B cell (primary cell): ENCODE results near the gene RASGRP2. TPM values are rescaled to one million over a fixed set of nuclear protein-coding genes. Genes with fewer than 3 reads are reported as not detected.
A peak's percentile ranks its signal among the peaks of the same experiment; 100 is the strongest.

ENCODE experiments used
- ATAC-seq: fragments of 200-7000 bp; cut with Tn5 transposase; one replicate; pipeline ENCODE4 v1.10.0; 2021; ENCODE audit warnings: low read depth, mild to moderate bottlenecking, moderate number of reproducible peaks, moderate library complexity
- CTCF ChIA-PET: fragments of 350-600 bp; sonication (Branson Sonifier 250); formaldehyde crosslinking; loops from one replicate; lab custom pipeline; 2021; ENCODE audit warnings: antibody characterized with exemption, inconsistent platforms; lab: Charles Lee
- POLR2A ChIA-PET: fragments of 350-600 bp; sonication (Branson Sonifier 250); formaldehyde crosslinking; loops from one replicate; lab custom pipeline; 2021; ENCODE audit warnings: antibody characterized with exemption; lab: Charles Lee
- DNase-seq: peaks from one replicate; pipeline ENCODE4 v3.0.0; 2013
- H2AFZ ChIP-seq: 2 replicates; pipeline ENCODE4 v1.6.1; 2012; ENCODE audit warnings: mild to moderate bottlenecking, low read depth, low read length; ENCODE audit not compliant: insufficient read depth, poor library complexity, severe bottlenecking
- H3K27ac ChIP-seq, 2 donors: 1 replicate in 1 of 2; 2 replicates in 1 of 2; pipeline ENCODE4 v1.5.1; 2012 to 2013; ENCODE audit warnings: low read length in 2 of 2, mild to moderate bottlenecking in 2 of 2, moderate library complexity in 1 of 2
- H3K27me3 ChIP-seq, 4 experiments: fragments of 200-600 bp in 1 of 4; sonication (generic) in 1 of 4; replicated peaks in 1 of 4; 1 replicate in 2 of 4; 2 replicates in 2 of 4; pipeline versions ENCODE4 v1.6.1 to v1.7.0; 2013 to 2016; ENCODE audit warnings: low read length in 3 of 4, mild to moderate bottlenecking in 2 of 4, mixed read lengths in 1 of 4, moderate library complexity in 1 of 4; ENCODE audit not compliant: insufficient read depth in 4 of 4, control insufficient read depth in 3 of 4; ENCODE audit errors: control extremely low read depth in 1 of 4
- H3K36me3 ChIP-seq, 2 experiments: replicated peaks in 1 of 2; 1 replicate in 1 of 2; 2 replicates in 1 of 2; pipeline versions ENCODE4 v1.6.1 to v1.7.1; 2013; ENCODE audit warnings: low read length in 1 of 2; ENCODE audit not compliant: insufficient read depth in 2 of 2, control insufficient read depth in 1 of 2; ENCODE audit errors: control extremely low read depth in 1 of 2, extremely low read depth in 1 of 2
- H3K4me1 ChIP-seq, 2 donors: fragments of 200-600 bp in 1 of 2; sonication (generic) in 1 of 2; 1 replicate in 1 of 2; 2 replicates in 1 of 2; pipeline versions ENCODE4 v1.5.1 to v1.6.1; 2013 to 2017; ENCODE audit warnings: low read length in 2 of 2; ENCODE audit not compliant: control insufficient read depth in 2 of 2, insufficient read depth in 2 of 2
- H3K4me2 ChIP-seq: replicated peaks from 2 replicates; pipeline ENCODE3; 2012; ENCODE audit warnings: mild to moderate bottlenecking, low read depth, low read length; ENCODE audit not compliant: poor library complexity, severe bottlenecking
- H3K4me3 ChIP-seq, 5 experiments: fragments of 200-600 bp in 1 of 5; sonication (generic) in 1 of 5; 1 replicate in 3 of 5; 2 replicates in 2 of 5; pipeline versions ENCODE4 v1.5.1 to v1.7.0; 2011 to 2016; ENCODE audit warnings: low read length in 4 of 5, mild to moderate bottlenecking in 4 of 5, low read depth in 2 of 5, control low read depth in 1 of 5, moderate library complexity in 1 of 5; ENCODE audit not compliant: insufficient read depth in 1 of 5; ENCODE audit errors: control extremely low read depth in 1 of 5, extremely low read depth in 1 of 5
- H3K79me2 ChIP-seq: fragments of 200-600 bp; sonication (generic); one replicate; pipeline ENCODE4 v1.6.0; 2016; ENCODE audit warnings: low read length; ENCODE audit not compliant: control insufficient read depth, insufficient read depth
- H3K9ac ChIP-seq: fragments of 200-600 bp; sonication (generic); 2 replicates; pipeline ENCODE4 v1.6.1; 2017; ENCODE audit warnings: mild to moderate bottlenecking, low read length, moderate library complexity
- H3K9me3 ChIP-seq, 3 donors: one replicate each; pipeline versions ENCODE4 v1.6.1 to v1.7.1; 2013; ENCODE audit warnings: low read length in 2 of 3; ENCODE audit not compliant: control insufficient read depth in 2 of 3, insufficient read depth in 1 of 3; ENCODE audit errors: control extremely low read depth in 1 of 3
- H4K20me1 ChIP-seq: 2 replicates; pipeline ENCODE4 v1.6.0; 2012; ENCODE audit warnings: mild to moderate bottlenecking, low read length; ENCODE audit not compliant: insufficient read depth, control insufficient read depth, poor library complexity, severe bottlenecking
- H3K27ac Mint-ChIP-seq: one replicate; pipeline ENCODE4 v1.8.0; 2021; ENCODE audit warnings: mixed read lengths
- H3K27me3 Mint-ChIP-seq: one replicate; pipeline ENCODE4 v1.8.0; 2021; ENCODE audit warnings: mixed read lengths
- H3K4me1 Mint-ChIP-seq: one replicate; pipeline ENCODE4 v1.8.0; 2021; ENCODE audit warnings: mixed read lengths
- H3K4me3 Mint-ChIP-seq: one replicate; pipeline ENCODE4 v1.8.0; 2021; ENCODE audit warnings: mixed read lengths
- H3K9me3 Mint-ChIP-seq: one replicate; pipeline ENCODE4 v1.8.0; 2022; ENCODE audit warnings: mixed read lengths; ENCODE audit not compliant: insufficient read depth
- CTCF ChIP-seq: fragments of 200-600 bp; IDR thresholded peaks from one replicate; pipeline ENCODE4 v1.8.0; 2022; ENCODE audit warnings: antibody characterized with exemption, mild to moderate bottlenecking
- EZH2 ChIP-seq: IDR thresholded peaks from 2 replicates; pipeline ENCODE4 v1.6.1; 2012; ENCODE audit warnings: borderline replicate concordance, low read depth, mild to moderate bottlenecking, moderate library complexity, low read length; ENCODE audit not compliant: insufficient read depth, poor library complexity, severe bottlenecking
- WGBS: methylation state at CpG from one replicate; pipeline ENCODE4 v1.1.5; 2013; ENCODE audit warnings: missing lambda C conversion rate; ENCODE audit not compliant: insufficient coverage; 5-methylcytosine and 5-hydroxymethylcytosine counted together
- intact Hi-C: fragments of 100-400 bp; cut with micrococcal nuclease; formaldehyde crosslinking; loops from one replicate; pipeline ENCODE4 v1.10.0; 2022
- polyA plus RNA-seq: library from polyadenylated mRNA; depleted of rRNA; stranded (reverse); fragments of >200 nt; gene quantifications from 2 replicates; pipeline ENCODE4 v1.2.3, GENCODE V29; 2012
- total RNA-seq, 2 donors: library from RNA; stranded (reverse); fragments of 120-200 nt in 1 of 2; gene quantifications; 1 replicate in 1 of 2; 2 replicates in 1 of 2; pipeline versions ENCODE4 v1.2.3 to v1.2.4, GENCODE V29; 2013 to 2022

The RASGRP2 gene
- total and polyA plus RNA-seq, 2 donors (not counting 1 experiment from before 2014, with no cell fraction given): 628 to 1,139 TPM

GRCh38 chr11:64739871-64740270, 4.1 kb downstream of the RASGRP2 start:
- no peak overlapping the region for H3K4me2 ChIP-seq
- no peak overlapping the region for H3K27ac ChIP-seq
- Mint-ChIP-seq H3K4me3 (no peak overlapping the region), H3K4me1 (peaks cover 42% of the 10 kb centered on the region), H3K9me3 (no peaks in the 10 kb centered on the region), H3K27me3 (no peaks in the 10 kb centered on the region), H3K27ac (no peak overlapping the region)
- TF ChIP-seq EZH2: no peak
- no peak for TF ChIP-seq CTCF
- H3K9me3 ChIP-seq: no peaks in the 10 kb centered on the region
- H3K9ac ChIP-seq: no peak overlapping the region
- POLR2A ChIA-PET: interaction anchor here (8.9 kb wide), 1 partner anchor 37 kb away, joined by 149 read pairs; the partner anchor contains the start of gene SF1
- intact Hi-C loops: loop anchor here (5.0 to 10.0 kb wide), 4 partner anchors 105 to 835 kb away; partner anchors contain the start of genes CDC42BPG, EHBP1L1, FAM89B and PRDX5
- H3K36me3 ChIP-seq: peaks cover 0 to 70% of the 10 kb centered on the region in 2 experiments
- ATAC-seq (no peak), DNase-seq (no peak)
- H4K20me1 ChIP-seq: peaks cover 92% of the 10 kb centered on the region
- no peak overlapping the region for H3K4me3 ChIP-seq
- 96% methylated on average over 9 of the region's 12 CpGs for WGBS
- H3K4me1 ChIP-seq: peaks cover 14 to 24% of the 10 kb centered on the region in 2 donors
- H2AFZ ChIP-seq: no peak overlapping the region
- CTCF ChIA-PET: interaction anchor here (3.1 to 6.3 kb wide), 2 partner anchors 37 to 51 kb away, joined by 16 to 74 read pairs; partner anchors contain the start of gene SF1
- peaks cover 81% of the 10 kb centered on the region for H3K79me2 ChIP-seq
- no peaks in the 10 kb centered on the region for H3K27me3 ChIP-seq

GRCh38 chr11:64736654-64737053, 7.3 kb downstream of the RASGRP2 start:
- no peaks in the 10 kb centered on the region for H3K9me3 ChIP-seq
- CTCF ChIA-PET: interaction anchor here (1.4 kb wide), 1 partner anchor 48 kb away, joined by 4 read pairs; no protein-coding TSS in a partner anchor
- no peak overlapping the region for H3K4me3 Mint-ChIP-seq

More at GRCh38 chr11:64736654-64737053, 7.3 kb downstream of the RASGRP2 start:
- no peaks in the 10 kb centered on the region for H3K9me3 Mint-ChIP-seq
- Histone ChIP-seq H2AFZ (no peak overlapping the region), H4K20me1 (peaks cover 97% of the 10 kb centered on the region), H3K4me1 (peaks cover 6 to 14% of the 10 kb centered on the region in 2 donors), H3K4me2 (no peak overlapping the region), H3K4me3 (no peak overlapping the region), H3K9ac (no peak overlapping the region), H3K79me2 (peaks cover 59% of the 10 kb centered on the region), H3K27ac (peak overlapping the region in 1 of 2 donors; percentile 39), H3K36me3 (peaks cover 2 to 90% of the 10 kb centered on the region in 2 experiments), H3K27me3 (no peaks in the 10 kb centered on the region)
- TF ChIP-seq CTCF: no peak
- TF ChIP-seq EZH2: no peak
- peaks cover 40% of the 10 kb centered on the region for H3K4me1 Mint-ChIP-seq
- POLR2A ChIA-PET: interaction anchor here (0.6 kb wide), 1 partner anchor 28 kb away, joined by 7 read pairs; no protein-coding TSS in a partner anchor
- no peaks in the 10 kb centered on the region for H3K27me3 Mint-ChIP-seq
- ATAC-seq (no peak), DNase-seq (no peak)
- H3K27ac Mint-ChIP-seq: no peak overlapping the region
- WGBS: 98% methylated on average over 9 of the region's 15 CpGs
- intact Hi-C loops: no loop called here
